Activated T-cell treated with anti-CD3 and anti-CD28 coated beads for 1 hour (primary cell): ENCODE results near the gene TLR9.
A peak's percentile ranks its signal among the peaks of the same experiment; 100 is the strongest.

ENCODE experiments used
- DNase-seq: peaks from one replicate; pipeline ENCODE4 v3.0.0-alpha.2; 2020; ENCODE audit warnings: low read depth

The TLR9 gene

DNA sequence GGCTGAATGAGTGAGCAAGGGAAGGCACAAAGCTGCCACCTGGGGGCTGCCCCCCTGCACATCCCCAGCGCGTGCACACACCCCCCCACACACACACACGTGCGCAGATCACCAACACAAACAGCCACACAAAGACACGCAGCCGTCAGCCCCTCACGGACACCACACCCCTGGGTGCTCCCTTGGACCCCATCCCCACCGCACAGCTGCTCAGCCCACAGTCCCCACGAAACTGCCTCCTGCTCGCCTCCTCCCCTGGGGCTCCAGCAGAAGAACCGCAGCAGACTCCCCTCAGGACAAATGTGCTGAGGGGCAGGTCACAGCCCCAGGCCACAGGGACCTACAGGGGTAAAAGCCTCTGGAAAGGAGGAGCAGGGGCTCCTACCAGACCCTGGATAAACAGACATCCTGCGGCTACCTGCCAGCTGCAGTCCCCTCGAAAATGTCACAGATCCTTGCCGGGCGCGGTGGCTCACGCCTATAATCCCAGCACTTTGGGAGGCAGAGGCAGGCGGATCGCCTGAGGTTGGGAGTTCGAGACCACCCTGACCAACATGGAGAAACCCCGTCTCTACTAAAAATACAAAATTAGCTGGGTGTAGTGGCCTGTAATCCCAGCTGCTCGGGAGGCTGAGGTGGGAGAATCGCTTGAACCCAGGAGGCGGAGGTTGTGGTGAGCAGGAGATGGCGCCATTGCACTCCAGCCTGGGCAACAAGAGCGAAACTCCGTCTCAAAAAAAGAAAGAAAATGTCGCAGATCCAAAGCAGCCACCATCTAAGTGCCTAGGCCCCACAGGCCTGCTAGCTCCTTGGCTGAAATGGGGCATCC lies 7.0 kb upstream of the TLR9 start:
- DNase-seq: no peak

DNA sequence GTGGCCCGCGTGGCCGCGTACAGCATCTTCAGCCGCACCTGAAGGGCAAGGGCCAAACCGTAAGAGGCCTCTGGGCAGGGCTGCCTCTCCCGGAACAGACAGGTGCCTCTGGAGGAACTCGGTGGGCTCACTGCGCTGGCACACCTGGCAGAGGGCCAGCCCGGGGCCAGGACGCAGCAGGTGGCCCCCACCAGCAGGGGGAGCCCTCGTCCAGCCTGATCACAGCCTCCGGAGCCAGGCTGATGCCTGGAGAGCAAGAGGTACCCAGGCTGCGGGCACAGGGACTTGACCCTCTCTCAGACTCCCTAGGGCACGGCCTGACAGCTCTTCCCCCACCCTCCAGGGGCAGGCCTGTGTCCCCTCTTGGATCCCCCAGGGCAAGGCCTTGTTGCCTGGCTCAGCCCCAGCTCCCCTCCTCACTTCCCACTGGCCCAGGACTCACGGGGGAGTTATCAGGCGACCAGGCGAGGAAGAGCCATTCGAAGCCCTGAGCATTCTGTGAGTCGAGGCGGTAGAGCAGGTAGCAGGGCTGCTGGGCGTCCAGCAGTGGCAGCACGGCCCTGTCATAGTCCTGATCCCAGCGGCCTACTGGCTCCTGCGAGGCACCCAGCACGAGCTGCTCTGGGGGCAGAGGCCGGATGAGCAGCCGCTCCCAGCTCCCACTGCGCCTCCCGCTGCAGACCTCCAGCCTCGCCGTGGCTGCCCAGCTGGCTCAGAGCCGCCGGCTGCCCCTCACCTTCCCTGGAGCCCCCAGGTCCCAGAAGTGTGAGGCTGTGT lies 6.2 kb upstream of the TLR9 start:
- peak; percentile 94 for DNase-seq

DNA sequence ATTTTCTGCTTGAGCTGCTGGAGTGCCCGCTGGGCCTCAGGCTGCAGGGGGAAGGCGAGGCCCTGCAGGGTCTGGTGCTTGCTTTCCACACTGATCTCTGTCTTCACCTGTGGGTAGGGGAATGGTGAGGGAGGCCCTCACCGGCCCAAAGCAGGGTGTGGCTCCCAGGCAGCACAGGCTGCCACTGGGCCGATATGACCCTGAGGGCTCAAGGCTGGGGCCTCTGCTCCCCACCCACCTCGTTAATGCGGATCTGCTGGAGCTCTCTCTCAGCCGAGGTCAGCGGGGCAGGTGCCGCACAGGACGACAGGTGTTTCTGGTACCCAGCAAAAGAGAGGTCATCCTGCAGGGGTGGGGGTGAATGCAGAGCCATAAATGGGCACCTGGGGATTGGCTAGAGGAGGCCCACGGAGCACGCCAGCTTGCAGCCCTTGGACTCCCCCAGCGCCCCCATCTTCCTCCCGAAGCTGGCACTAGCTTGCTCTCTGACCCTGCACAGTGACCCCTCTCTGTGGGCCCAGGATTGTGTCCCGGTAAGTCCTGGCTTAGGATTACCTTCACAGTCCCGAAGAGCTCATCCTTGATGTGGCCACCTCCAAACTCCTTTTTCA lies 5.5 kb upstream of the TLR9 start:
- DNase-seq: no peak

DNA sequence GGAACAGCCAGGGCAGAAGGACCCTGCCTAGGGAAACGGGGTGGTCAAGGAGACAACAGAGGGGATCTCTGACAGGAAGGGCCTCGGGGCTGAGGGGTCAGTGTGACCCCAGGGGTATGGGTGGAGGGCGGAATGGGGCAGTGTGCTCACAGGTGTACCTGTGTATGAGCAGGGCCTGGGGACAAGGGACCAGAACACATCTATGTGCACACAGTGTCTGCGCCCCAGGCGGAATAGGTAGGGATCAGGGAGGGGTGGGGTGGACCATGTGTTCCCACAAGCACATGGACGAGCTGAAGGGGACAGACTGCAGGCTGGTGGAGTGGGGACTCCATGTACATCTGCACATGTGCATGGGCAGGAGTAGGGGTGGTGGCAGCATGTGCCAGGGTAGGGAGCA lies 5.0 kb upstream of the TLR9 start:
- no peak for DNase-seq

DNA sequence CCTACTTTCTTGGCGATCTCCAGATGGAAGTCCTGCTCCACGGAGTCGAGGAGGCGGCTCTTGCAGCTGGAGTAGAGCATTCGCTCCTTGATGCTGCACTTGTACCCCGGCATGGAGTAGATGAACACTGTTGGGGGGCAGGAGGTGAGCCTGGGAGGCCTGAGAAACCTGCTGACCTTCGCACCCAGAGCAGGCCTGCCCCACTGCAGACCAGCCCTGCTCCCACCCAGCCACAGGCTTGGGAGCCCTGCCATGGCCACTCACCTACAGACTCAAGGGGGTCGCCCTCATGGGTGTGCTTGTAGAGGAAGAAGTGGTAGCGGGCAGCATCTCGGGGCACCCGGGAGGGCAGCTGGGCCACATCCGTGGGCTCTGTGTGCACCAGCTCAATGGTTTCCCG lies 4.2 kb upstream of the TLR9 start:
- no peak for DNase-seq

DNA sequence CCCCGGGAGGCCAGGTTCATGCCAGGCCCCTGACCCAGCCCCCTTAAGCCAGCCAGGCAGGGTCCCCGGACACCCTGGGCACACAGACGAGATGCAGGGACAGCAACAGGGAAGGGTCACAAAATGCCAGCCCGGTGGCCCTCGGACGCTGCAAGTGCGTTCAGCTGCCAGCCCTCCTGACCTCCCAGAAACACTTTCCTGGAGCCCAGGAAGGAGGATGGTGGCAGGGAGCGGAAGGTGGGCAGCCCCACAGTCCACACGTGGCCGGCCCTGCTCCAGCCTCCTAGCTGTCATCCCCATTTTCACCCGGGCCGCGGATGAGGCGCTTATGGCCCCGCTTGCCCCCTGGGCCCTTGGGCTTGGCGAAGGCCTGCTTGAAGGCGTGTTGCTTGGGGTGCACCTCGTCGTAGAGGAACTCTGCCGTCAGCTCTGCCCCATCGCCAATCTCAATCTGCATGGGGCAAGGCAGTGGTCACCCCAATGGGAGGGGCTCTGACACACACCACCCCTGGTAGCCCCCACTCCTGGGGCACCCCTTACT lies 3.4 kb upstream of the TLR9 start:
- no peak for DNase-seq

DNA sequence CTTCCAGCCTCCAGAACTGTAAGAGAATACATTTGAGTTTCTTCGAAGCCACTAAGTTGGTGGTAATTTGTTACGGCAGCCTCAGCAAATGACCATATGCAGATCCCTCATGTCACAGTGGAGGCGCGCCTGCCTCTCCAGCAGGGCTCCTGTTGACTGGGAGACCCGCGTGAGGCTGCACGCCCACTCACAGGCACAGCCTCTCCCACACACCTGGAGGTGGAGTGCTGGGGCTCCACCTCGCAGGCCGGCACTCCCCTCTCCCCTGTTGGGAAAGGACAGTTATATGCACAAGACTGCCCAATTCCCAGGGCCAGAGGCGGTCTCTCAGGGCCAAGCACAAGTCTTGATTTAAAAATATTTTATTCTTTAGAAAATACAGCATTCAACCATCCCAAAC lies 2.8 kb upstream of the TLR9 start:
- no peak for DNase-seq

DNA sequence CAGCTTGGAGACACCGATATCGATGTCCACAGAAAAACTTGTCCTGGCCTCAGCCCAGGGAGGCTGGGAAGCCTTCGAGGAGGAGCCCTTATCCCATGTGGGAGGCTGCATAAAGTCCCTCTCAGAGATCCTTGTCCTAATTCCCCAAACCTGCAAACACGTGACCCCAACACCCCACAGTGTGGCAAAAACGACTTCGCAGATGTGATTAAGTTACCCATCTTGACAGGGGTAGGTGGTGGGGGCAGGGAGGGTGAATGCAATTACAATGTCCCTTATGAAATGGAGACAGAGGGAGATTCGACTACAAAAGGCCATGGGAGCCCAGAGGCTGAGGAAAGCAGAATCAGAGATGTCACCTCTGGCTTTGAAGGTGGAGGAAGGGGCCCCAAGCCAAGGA lies 2.3 kb upstream of the TLR9 start:
- DNase-seq: no peak

DNA sequence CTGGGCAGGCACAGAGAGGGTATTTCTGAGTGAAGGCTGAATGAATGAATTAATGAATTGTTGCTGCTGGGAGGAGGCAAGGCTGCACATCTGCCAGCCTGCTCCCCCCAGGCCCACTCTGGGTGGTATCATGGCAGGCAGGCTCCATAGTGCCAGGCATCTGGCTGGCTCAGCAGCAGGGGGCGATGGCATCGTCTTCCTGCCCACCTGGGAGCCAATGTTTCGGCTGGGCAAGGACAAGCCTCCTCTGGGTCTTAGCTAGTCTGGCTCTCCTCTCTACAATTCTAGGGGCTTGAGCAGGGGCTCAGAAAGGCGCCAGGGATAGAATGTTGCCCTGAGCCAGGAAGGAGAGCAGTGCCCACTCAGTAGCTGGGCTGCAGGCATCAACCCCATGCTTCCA lies 1.7 kb upstream of the TLR9 start:
- DNase-seq: no peak

DNA sequence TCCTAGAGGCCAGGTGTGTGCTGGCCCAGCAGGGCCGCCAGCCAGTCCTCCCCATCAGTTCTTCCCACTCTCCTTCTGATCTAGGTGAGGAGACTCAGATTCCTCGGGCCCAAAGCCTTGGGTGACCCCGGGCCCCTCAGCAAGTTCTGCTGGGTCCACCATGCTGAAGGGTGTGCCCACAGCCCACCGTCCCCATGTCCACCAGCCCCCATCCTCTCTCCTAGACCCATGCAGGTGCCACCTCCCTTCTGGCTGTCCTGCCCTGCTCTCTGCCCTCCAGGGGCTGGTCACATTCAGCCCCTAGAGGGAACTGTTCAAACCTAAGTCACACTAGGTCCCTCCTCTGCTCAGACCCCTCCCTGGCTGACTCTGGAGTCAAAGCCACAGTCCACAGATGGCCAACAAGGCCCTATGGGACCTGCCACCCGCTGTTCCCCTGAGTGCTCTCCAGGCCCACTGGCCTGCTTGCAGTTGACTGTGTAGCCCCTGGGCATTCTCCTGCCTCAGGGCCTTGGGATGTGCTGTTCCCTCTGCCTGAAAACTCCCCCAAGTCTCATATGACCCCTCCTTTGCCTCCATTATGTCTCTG lies 878 bp upstream of the TLR9 start:
- no peak for DNase-seq

DNA sequence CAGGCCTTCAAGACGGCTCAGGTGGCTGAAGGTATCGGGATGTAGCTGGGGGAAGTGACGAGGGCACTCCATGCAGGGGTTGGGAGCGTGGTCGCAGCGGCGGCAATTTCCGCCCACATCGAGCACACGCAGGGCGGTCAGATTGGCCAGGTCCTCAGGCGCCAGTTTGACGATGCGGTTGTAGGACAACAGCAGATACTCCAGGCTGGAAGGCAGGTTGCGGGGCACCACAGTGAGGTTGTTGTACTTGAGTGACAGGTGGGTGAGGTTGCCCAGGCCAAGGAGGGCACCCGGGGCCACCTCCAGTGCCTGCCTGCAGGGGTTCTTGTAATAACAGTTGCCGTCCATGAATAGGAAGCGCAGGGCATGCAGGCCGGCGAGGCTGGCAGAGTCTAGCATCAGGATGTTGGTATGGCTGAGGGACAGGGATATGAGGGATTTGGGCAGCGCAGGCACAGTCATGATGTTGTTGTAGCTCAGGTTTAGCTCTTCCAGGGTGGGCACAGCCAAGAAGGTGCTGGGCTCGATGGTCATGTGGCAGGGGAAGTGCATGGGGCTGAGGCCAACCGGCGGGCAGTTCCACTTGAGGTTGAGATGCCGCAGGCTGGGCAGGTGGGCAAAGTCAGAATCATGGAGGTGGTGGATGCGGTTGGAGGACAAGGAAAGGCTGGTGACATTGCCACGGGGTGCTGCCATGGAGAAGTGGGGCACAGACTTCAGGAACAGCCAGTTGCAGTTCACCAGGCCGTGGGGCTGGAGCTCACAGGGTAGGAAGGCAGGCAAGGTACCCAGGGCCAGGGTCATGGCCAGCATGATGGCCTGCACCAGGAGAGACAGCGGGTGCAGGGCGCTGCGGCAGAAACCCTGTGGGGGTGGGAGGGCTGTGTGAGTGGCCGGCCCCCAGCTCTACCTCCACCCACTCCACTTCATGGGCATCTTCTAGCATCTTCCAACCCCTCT lies 1.7 kb downstream of the TLR9 start:
- DNase-seq: no peak

DNA sequence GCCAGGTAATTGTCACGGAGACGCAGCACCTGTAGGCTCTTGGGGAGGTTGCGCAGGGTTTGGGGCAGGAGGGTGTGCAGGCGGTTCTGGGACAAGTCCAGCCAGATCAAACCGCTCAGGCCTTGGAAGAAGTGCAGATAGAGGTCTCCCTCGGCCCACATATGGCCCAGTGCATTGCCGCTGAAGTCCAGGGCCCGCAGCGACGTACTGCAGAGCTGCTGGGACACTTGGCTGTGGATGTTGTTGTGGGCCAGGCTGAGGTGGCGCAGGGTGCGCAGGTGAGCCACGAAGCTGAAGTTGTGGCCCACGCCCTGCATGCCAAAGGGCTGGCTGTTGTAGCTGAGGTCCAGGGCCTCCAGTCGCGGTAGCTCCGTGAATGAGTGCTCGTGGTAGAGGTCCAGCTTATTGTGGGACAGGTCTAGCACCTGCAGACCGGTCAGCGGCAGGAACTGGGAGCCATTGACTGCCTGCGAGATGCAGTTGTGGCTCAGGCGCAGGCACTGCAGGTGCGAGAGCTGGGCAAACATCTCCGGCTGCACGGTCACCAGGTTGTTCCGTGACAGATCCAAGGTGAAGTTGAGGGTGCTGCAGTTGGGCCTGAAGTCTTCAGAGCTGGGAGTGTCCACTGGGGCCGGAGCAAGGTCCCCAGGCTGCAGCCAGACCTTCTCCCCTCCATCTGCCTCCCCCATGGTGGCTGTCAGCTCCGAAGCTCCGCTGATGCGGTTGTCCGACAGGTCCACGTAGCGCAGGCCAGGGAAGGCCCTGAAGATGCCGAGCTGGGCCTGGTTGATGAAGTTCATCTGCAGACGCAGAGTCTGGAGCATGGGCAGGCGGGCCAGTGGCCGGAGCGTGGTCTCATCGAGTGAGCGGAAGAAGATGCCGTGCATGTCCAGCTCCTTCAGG lies 2.9 kb downstream of the TLR9 start:
- no peak for DNase-seq

DNA sequence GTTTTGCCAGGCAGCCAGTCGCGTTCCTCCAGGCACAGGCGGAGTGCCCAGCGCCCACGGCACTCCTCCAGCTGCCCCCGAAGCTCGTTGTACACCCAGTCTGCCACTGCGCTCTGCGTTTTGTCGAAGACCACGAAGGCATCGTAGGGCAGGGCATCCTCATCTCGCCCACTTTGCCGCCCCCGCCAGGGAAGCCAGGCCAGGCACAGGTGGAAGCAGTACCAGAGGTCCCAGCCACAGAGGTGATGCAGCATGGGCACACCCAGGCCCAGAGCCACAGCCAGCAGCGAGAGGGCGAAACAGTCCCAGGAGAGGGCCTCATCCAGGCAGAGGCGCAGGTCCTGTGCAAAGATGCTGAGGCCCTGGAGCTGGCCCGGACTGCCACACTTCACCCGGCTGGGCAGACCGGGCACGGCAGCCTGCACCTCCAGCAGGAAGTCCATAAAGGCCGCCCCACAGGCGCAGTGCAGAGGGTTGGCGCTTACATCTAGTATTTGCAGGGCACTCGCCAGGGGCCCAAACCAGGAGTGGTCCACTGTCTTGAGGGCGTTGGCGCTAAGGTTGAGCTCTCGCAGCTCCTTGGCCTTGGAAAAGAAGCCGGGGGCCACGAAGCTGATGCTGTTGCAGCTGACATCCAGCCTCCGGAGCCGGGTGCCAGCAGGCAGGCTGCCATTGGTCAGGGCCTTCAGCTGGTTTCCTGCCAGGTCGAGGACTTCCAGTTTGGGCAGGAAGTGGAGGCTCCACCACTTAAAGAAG lies 3.7 kb downstream of the TLR9 start:
- peak; percentile 44 for DNase-seq

DNA sequence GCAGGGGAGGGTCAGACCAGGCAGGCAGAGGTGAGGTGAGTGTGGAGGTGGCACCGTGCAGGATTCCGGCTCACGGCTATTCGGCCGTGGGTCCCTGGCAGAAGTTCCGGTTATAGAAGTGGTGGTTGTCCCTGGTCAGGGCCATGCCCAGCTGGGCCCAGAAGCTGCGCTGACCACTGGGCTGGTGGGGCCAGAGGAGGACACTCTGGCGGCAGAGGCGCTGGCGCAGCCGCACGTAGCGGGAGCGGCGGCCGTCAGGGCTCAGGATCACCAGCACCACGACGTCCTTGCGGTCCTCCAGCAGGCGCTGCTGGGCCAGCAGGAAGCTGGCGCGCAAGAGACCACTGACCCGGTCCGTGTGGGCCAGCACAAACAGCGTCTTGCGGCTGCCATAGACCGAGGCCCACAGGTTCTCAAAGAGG lies 4.3 kb downstream of the TLR9 start:
- DNase-seq: no peak

DNA sequence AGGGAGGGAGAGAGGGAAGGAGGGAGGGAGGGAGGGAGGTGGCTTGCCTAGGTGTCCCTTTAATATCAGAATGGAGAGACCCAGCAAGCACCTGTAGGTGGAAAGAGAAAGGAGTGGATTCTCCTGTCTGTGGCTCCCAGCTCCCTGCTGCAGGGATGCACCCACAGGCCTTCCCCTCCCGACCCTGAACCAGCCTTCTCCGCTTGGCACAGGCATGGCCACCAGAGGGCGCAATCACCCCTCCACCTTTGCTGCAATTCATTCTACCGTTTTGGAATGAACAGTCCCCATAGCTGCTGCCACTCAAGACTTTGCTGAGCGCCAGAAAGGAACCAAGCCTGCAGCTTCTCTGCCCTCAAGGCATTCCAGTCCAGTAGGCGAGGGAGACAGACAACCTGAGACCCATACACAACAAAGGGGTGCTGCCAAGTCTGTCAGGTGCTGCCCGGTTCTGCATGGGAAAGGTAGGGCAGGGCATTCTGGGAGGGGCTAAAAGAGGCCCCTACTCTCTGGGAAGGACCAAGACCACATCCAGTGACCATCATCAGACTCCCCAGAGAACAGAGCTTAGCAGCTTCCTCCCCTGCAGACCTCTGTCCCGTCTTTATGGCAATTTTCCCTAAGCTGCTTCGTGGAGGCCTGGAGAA lies 4.9 kb downstream of the TLR9 start:
- DNase-seq: peak; percentile 89

DNA sequence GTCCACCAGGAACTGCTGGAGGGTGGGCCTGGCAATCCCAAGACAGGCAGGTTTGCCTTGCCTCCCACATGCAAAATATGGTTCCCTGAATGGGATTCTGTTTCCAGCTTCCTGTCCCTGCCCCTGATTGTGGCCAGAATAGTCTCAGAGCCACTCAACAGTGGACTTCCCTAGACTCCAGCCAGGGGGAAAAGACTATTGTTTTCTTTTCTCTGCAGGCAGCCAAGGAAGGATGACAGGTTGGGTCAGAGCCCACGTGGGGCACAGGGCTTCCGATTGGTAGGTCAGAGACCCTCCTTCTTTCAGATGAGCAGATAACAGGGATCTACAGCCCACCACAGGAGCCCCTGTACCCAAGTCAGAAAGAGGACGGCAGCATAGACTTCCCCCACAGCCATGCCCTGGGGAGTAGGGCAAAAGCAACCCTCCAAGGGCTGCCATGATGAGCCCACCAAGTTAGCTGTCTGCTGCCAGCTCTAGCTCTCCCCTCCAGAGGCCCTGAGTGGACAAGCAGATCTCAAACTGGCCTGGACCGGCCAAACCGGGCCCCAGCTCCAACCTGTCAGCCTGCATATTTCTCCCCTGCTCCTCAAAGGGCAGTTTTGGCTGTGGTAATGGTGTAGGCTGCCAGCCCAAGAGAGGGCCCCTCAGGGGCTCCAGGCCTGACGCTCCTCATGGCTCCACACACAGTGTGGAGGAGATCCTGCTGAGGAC lies 6.4 kb downstream of the TLR9 start:
- DNase-seq: no peak

DNA sequence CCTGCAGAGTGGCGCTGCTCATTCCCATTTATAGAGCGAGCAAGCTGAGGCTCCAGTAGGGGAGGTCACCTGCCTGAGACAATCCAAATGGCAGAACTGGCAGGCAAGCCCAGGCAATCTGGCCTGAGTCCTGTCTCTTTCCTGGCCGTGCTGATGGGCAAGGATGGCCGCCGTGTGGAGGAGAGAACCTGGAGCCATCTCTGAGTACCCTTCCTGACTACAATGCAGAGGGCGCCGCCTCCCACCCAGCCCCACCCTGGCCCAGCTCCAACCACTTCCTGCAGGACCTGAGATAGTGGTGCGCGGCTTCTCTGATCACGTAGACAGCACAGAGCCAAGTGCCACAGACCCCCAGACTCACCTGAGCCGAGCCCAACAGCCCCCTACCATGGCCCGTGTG lies 7.0 kb downstream of the TLR9 start:
- no peak for DNase-seq

DNA sequence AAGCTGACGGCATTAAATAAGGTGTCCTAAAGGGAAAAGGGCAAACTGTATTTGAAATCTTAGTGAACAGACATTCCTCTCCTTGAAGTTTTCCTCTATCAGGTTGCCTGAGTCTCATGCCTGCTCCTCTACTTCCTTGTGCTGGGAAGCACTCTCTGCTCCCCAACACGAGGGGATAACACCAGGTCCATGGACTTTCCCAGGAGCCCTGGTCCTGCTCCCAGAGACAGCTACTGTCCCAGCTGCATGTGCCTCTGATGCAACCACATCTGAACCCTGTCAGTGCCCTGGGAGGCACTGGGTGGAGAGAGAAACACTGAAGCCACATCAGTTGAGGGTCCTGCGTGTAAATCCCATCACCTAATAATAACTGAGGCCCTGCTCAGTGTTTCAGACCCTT lies 7.4 kb downstream of the TLR9 start:
- DNase-seq: no peak
